ENCODE data around the gene TYMP. TPM values are rescaled to one million over a fixed set of nuclear protein-coding genes. Genes with fewer than 3 reads are reported as not detected.
"Not testable (repeated sequence)": the region's sequence is repeated elsewhere in the genome, so short reads cannot be mapped to it uniquely, and the experiment has no call there.

TYMP gene
- total and polyA plus RNA-seq, 3 experiments from 2014 or later, result 17.5 to 93.6 (median 86.1) TPM

GRCh38 chr22:50544078-50544745 is 14.4 kb upstream of the TYMP start:
- H3K4me3 Mint-ChIP-seq, result peak overlapping the region; percentile 60 to 85 (median 71)
- no peaks in the 10 kb centered on the region for H3K27me3 Mint-ChIP-seq
- no peaks in the 10 kb centered on the region for H3K36me3 Mint-ChIP-seq
- H3K27ac Mint-ChIP-seq, result peak overlapping the region; percentile 74 to 99 (median 91)
- Histone ChIP-seq H3K4me3 (ENCODE audit: low read length) (peak overlapping the region; percentile 77), H3K4me1 (ENCODE audit: insufficient read depth, low read length) (peaks cover 41% of the 10 kb centered on the region), H3K27me3 (ENCODE audit: insufficient read depth, low read length, poor library complexity, severe bottlenecking) (no peaks in the 10 kb centered on the region), H3K36me3 (ENCODE audit: insufficient read depth, low read length) (no peaks in the 10 kb centered on the region), H3K9me3 (ENCODE audit: low read length) (no peaks in the 10 kb centered on the region), H3K27ac (ENCODE audit: low read depth, low read length) (peak overlapping the region; percentile 33)
- ChIA-PET POLR2A (interaction anchor here (0.6 to 1.8 kb wide), 6 partner anchors 13 to 77 kb away, joined by 3 to 8 read pairs (median 4); partner anchors contain the start of genes LMF2, NCAPH2 and SCO2), CTCF (interaction anchor here (0.7 to 5.8 kb wide), 7 partner anchors 8 to 76 kb away, joined by 3 to 86 read pairs (median 4); partner anchors contain the start of genes SCO2, SYCE3 and TYMP)
- peak; percentile 72 to 87 (median 78) for DNase-seq
- peaks cover 39 to 55% (median 44%) of the 10 kb centered on the region in 3 donors for H3K4me1 Mint-ChIP-seq
- H3K9me3 Mint-ChIP-seq, result no peaks in the 10 kb centered on the region

- ChIA-PET CTCF (interaction anchor here (0.6 to 1.6 kb wide), 3 partner anchors 17 to 23 kb away, joined by 3 to 9 read pairs (median 4); partner anchors contain the start of genes SCO2 and SYCE3), POLR2A (no interaction called here)
- no peak overlapping the region for H3K4me3 ChIP-seq (ENCODE audit: low read length)
- no peaks in the 10 kb centered on the region for H3K36me3 ChIP-seq (ENCODE audit: insufficient read depth, low read length)
- peaks cover 0 to 2% of the 10 kb centered on the region in 2 donors for H3K27me3 Mint-ChIP-seq
- peak overlapping the region in 4 of 7 donors; percentile 37 to 49 (median 46) for H3K4me3 Mint-ChIP-seq
- H3K4me1 Mint-ChIP-seq, result peaks cover 43 to 61% (median 57%) of the 10 kb centered on the region in 3 donors
- peak overlapping the region in 7 of 8 donors; percentile 3 to 99 (median 82) for H3K27ac Mint-ChIP-seq
- DNase-seq, result peak in 1 of 5 donors; percentile 43
- no peaks in the 10 kb centered on the region for H3K36me3 Mint-ChIP-seq
- no peak overlapping the region for H3K27ac ChIP-seq (ENCODE audit: low read depth, low read length)
- no peaks in the 10 kb centered on the region for H3K9me3 Mint-ChIP-seq
- H3K27me3 ChIP-seq (ENCODE audit: insufficient read depth, low read length, poor library complexity, severe bottlenecking), result no peaks in the 10 kb centered on the region
- no peaks in the 10 kb centered on the region for H3K9me3 ChIP-seq (ENCODE audit: low read length)
- H3K4me1 ChIP-seq (ENCODE audit: insufficient read depth, low read length), result peaks cover 43% of the 10 kb centered on the region
Measured at GRCh38 chr22:50542416-50542927, 12.7 kb upstream of the TYMP start.

GRCh38 chr22:50541667-50542026 is 11.8 kb upstream of the TYMP start:
- peaks cover 43% of the 10 kb centered on the region for H3K4me1 ChIP-seq (ENCODE audit: insufficient read depth, low read length)
- H3K36me3 Mint-ChIP-seq; H3K36me3 ChIP-seq (ENCODE audit: insufficient read depth, low read length); H3K27ac ChIP-seq (ENCODE audit: low read depth, low read length); H3K27me3 ChIP-seq (ENCODE audit: insufficient read depth, low read length, poor library complexity, severe bottlenecking); POLR2A ChIA-PET; H3K27me3 Mint-ChIP-seq; H3K4me3 ChIP-seq (ENCODE audit: low read length); H3K9me3 Mint-ChIP-seq; H3K4me3 Mint-ChIP-seq; H3K9me3 ChIP-seq (ENCODE audit: low read length): not testable (repeated sequence)
- peak in 1 of 5 donors; percentile 42 for DNase-seq
- CTCF ChIA-PET, result interaction anchor here (1.1 to 4.6 kb wide), 4 partner anchors 15 to 79 kb away, joined by 4 to 80 read pairs (median 14); partner anchors contain the start of genes SCO2 and SYCE3
- peaks cover 43 to 59% (median 57%) of the 10 kb centered on the region in 3 donors for H3K4me1 Mint-ChIP-seq
- H3K27ac Mint-ChIP-seq, result peak overlapping the region in 7 of 8 donors; percentile 32 to 99 (median 93)

GRCh38 chr22:50540381-50540780 is 10.6 kb upstream of the TYMP start:
- peak overlapping the region in 4 of 7 donors; percentile 5 to 37 (median 14) for H3K4me3 Mint-ChIP-seq
- no peaks in the 10 kb centered on the region for H3K36me3 Mint-ChIP-seq
- H3K27ac Mint-ChIP-seq, result peak overlapping the region; percentile 86 to 99 (median 96)
- H3K36me3 ChIP-seq (ENCODE audit: insufficient read depth, low read length), result no peaks in the 10 kb centered on the region
- H3K9me3 Mint-ChIP-seq, result no peaks in the 10 kb centered on the region
- no peak for DNase-seq
- H3K9me3 ChIP-seq (ENCODE audit: low read length), result no peaks in the 10 kb centered on the region
- H3K4me1 Mint-ChIP-seq, result peaks cover 36 to 49% (median 47%) of the 10 kb centered on the region in 3 donors
- H3K4me1 ChIP-seq (ENCODE audit: insufficient read depth, low read length), result peaks cover 36% of the 10 kb centered on the region
- H3K27ac ChIP-seq (ENCODE audit: low read depth, low read length), result peak overlapping the region; percentile 98
- no peak overlapping the region for H3K4me3 ChIP-seq (ENCODE audit: low read length)
- ChIA-PET POLR2A (interaction anchor here (1.1 to 3.7 kb wide), 5 partner anchors 7 to 32 kb away, joined by 4 to 81 read pairs (median 21); partner anchors contain the start of genes LMF2, NCAPH2, SCO2 and SYCE3), CTCF (interaction anchor here (1.4 to 6.5 kb wide), 8 partner anchors 8 to 80 kb away, joined by 3 to 80 read pairs (median 11); partner anchors contain the start of genes LMF2, NCAPH2, SCO2 and SYCE3)
- H3K27me3 Mint-ChIP-seq, result peaks cover 0 to 2% of the 10 kb centered on the region in 2 donors
- no peaks in the 10 kb centered on the region for H3K27me3 ChIP-seq (ENCODE audit: insufficient read depth, low read length, poor library complexity, severe bottlenecking)

- peaks cover 19% of the 10 kb centered on the region for H3K4me1 ChIP-seq (ENCODE audit: insufficient read depth, low read length)
- no peak for DNase-seq
- no peaks in the 10 kb centered on the region for H3K9me3 ChIP-seq (ENCODE audit: low read length)
- no peak overlapping the region for H3K4me3 ChIP-seq (ENCODE audit: low read length)
- H3K4me3 Mint-ChIP-seq, result peak overlapping the region in 3 of 7 donors; percentile 9 to 46 (median 33)
- no peak overlapping the region for H3K27ac ChIP-seq (ENCODE audit: low read depth, low read length)
- H3K4me1 Mint-ChIP-seq, result peaks cover 30 to 38% (median 35%) of the 10 kb centered on the region in 3 donors
- H3K27me3 ChIP-seq (ENCODE audit: insufficient read depth, low read length, poor library complexity, severe bottlenecking), result no peaks in the 10 kb centered on the region
- ChIA-PET CTCF (interaction anchor here (1.0 to 6.5 kb wide), 5 partner anchors 8 to 29 kb away, joined by 3 to 80 read pairs (median 14); partner anchors contain the start of genes LMF2, NCAPH2, SCO2 and SYCE3), POLR2A (interaction anchor here (0.6 to 3.7 kb wide), 2 partner anchors 11 to 296 kb away, joined by 3 to 81 read pairs; partner anchors contain the start of gene SCO2)
- H3K36me3 Mint-ChIP-seq, result no peaks in the 10 kb centered on the region
- peaks cover 0 to 2% of the 10 kb centered on the region in 2 donors for H3K27me3 Mint-ChIP-seq
- no peaks in the 10 kb centered on the region for H3K9me3 Mint-ChIP-seq
- no peaks in the 10 kb centered on the region for H3K36me3 ChIP-seq (ENCODE audit: insufficient read depth, low read length)
- peak overlapping the region; percentile 54 to 99 (median 95) for H3K27ac Mint-ChIP-seq
Measured at GRCh38 chr22:50537765-50538164, 8.0 kb upstream of the TYMP start.

- no peak overlapping the region for H3K27ac ChIP-seq (ENCODE audit: low read depth, low read length)
- H3K4me3 ChIP-seq (ENCODE audit: low read length), result no peak overlapping the region
- H3K36me3 Mint-ChIP-seq, result no peaks in the 10 kb centered on the region
- H3K4me3 Mint-ChIP-seq, result no peak overlapping the region
- ChIA-PET CTCF (interaction anchor here (0.6 to 6.5 kb wide), 6 partner anchors 9 to 85 kb away, joined by 3 to 47 read pairs (median 3); partner anchors contain the start of genes SCO2 and SYCE3), POLR2A (no interaction called here)
- H3K36me3 ChIP-seq (ENCODE audit: insufficient read depth, low read length), result no peaks in the 10 kb centered on the region
- no peak overlapping the region for H3K27ac Mint-ChIP-seq
- no peaks in the 10 kb centered on the region for H3K9me3 ChIP-seq (ENCODE audit: low read length)
- H3K4me1 Mint-ChIP-seq, result peaks cover 28 to 37% (median 35%) of the 10 kb centered on the region in 3 donors
- no peak for DNase-seq
- peaks cover 0 to 2% of the 10 kb centered on the region in 2 donors for H3K27me3 Mint-ChIP-seq
- no peaks in the 10 kb centered on the region for H3K27me3 ChIP-seq (ENCODE audit: insufficient read depth, low read length, poor library complexity, severe bottlenecking)
- no peaks in the 10 kb centered on the region for H3K9me3 Mint-ChIP-seq
- peaks cover 21% of the 10 kb centered on the region for H3K4me1 ChIP-seq (ENCODE audit: insufficient read depth, low read length)
Measured at GRCh38 chr22:50536226-50536625, 6.4 kb upstream of the TYMP start.

- H3K9me3 Mint-ChIP-seq, result no peaks in the 10 kb centered on the region
- Histone ChIP-seq H3K4me1 (ENCODE audit: insufficient read depth, low read length) (peaks cover 27% of the 10 kb centered on the region), H3K9me3 (ENCODE audit: low read length) (no peaks in the 10 kb centered on the region), H3K4me3 (ENCODE audit: low read length) (no peak overlapping the region), H3K27ac (ENCODE audit: low read depth, low read length) (no peak overlapping the region), H3K36me3 (ENCODE audit: insufficient read depth, low read length) (no peaks in the 10 kb centered on the region), H3K27me3 (ENCODE audit: insufficient read depth, low read length, poor library complexity, severe bottlenecking) (no peaks in the 10 kb centered on the region)
- H3K36me3 Mint-ChIP-seq, result peaks cover 0 to 1% (median 0%) of the 10 kb centered on the region in 3 donors
- peak in 1 of 5 donors; percentile 20 for DNase-seq
- H3K27me3 Mint-ChIP-seq, result peaks cover 0 to 2% of the 10 kb centered on the region in 2 donors
- H3K4me3 Mint-ChIP-seq, result no peak overlapping the region
- ChIA-PET CTCF (interaction anchor here (1.1 to 6.5 kb wide), 5 partner anchors 9 to 86 kb away, joined by 3 to 47 read pairs (median 4); partner anchors contain the start of genes SCO2 and SYCE3), POLR2A (interaction anchor here (0.6 kb wide), 1 partner anchor 27 kb away, joined by 3 read pairs; the partner anchor contains the start of gene LMF2)
- no peak overlapping the region for H3K27ac Mint-ChIP-seq
- peaks cover 23 to 30% (median 28%) of the 10 kb centered on the region in 3 donors for H3K4me1 Mint-ChIP-seq
Measured at GRCh38 chr22:50535113-50535512, 5.3 kb upstream of the TYMP start.
